Activated CD4-positive, alpha-beta T cell treated with anti-CD3 and anti-CD28 coated beads, Interleukin-2, amount 50 U/mL, for 1 hour (primary cell): Measurements from ENCODE around the gene AKAP17A.
"Not testable (repeated sequence)": the region's sequence is repeated elsewhere in the genome, so short reads cannot be mapped to it uniquely, and the experiment has no call there.

Experiments
- DNase-seq: peaks from one replicate; pipeline ENCODE4 v3.0.0-alpha.2; 2020

Gene AKAP17A

DNA sequence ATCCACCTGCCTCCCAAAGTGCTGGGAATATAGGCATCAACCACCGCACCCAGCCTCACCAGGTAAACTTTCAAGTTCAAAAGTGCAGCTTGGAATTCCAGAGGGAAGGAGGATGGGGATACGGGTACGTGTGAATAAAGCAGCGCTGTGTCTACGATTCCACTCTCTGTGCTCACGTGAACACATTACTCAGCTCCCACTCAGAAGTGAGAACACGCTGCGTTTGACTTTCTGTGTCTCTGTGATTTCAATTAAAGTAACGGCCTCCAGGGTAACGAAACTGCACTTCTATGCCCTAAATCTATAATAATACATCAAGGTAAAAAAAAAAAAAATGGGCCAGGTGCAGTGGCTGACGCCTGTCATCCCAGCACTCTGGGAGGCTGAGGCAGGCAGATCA is 15.1 kb downstream of the AKAP17A start:
- no peak for DNase-seq

GRCh38 chrX:1609311-1609710 is 17.9 kb downstream of the AKAP17A start:
- DNase-seq: no peak

DNA sequence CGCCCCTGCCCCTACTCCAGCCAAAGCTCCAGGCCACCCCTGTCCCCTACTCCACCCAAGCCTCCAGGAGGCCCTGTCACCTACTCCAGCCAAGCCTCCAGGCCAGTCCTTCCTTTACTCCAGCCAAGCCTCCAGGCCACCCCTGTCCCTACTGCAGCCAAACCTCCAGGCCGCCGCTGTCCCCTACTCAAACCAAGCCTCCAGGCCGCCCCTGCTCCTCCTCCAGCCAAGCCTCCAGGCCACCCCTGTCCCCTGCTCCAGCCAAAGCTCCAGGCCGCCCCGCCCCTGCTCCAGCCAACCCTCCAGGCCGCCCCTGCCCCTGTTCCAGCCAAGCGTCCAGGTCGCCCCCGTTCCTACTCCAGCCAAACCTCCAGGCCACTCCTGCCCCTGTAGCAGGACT is 18.4 kb downstream of the AKAP17A start:
- no peak for DNase-seq

DNA sequence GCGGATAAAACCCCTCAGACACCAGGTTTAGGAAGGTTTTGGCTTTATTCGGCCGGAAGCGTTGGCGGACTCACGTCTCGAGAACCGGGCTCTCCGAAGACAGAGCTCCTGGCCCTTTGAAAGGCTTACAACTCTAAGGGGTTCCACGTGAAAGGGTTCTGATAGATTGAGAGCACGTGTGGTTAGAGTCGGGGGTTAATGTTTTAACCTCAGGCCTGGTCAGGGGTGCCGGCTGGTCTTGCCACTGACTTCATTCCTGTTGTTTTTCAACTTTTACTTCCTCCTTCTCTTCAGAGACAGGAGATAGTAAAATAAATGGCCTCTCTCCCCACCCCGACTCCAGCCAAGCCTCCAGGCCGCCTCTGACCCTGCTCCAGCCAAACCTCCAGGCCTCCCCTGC is 18.8 kb downstream of the AKAP17A start:
- DNase-seq: no peak

GRCh38 chrX:1610736-1611135 is 19.3 kb downstream of the AKAP17A start:
- DNase-seq: no peak

GRCh38 chrX:1612641-1613286 is 21.4 kb downstream of the AKAP17A start:
- DNase-seq: no peak

DNA sequence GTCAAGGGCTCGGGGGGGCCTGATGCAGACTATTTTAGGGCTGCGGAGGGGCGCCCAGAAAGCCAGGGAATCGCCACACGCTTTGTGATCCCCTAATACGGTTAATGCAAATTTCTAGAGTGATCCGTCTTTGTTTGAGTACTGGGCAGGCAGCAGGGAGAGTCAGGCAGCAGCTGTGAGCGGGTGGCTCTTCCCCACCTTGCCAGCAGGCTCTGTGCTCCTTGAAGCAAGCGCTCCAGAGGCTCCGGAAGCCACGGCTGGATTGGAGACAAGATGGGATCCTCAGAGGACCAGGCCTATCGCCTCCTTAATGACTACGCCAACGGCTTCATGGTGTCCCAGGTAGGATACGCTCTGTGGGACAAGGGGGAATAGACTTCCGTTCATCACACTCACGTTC is 23.5 kb downstream of the AKAP17A start, which contains the start of gene ASMT:
ASMT (plus strand) TSS at position 133 of the 400 bp plus-strand sequence; CDS start at position 274, 141 bp downstream.
- no peak for DNase-seq

GRCh38 chrX:1618689-1619088 is 27.3 kb downstream of the AKAP17A start:
- DNase-seq: no peak

GRCh38 chrX:1623691-1624090 is 32.3 kb downstream of the AKAP17A start:
- DNase-seq: no peak

DNA sequence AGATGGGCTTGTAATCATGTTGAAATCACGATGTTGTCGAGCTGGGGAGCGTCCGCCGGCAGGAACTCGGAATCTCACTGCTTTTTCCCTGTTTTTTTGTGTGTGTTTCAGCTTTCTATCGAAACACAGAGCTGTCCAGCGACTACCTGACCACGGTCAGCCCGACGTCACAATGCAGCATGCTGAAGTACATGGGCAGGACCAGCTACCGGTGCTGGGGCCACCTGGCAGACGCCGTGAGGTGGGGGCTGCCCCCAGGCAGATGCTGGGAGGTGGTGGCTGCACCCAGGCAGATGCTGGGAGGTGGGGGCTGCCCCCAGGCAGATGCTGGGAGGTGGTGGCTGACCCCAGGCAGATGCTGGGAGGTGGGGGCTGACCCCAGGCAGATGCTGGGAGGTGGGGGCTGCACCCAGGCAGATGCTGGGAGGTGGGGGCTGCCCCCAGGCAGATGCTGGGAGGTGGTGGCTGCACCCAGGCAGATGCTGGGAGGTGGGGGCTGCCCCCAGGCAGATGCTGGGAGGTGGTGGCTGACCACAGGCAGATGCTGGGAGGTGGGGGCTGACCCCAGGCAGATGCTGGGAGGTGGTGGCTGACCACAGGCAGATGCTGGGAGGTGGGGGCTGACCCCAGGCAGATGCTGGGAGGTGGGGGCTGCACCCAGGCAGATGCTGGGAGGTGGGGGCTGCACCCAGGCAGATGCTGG is 32.9 kb downstream of the AKAP17A start:
- DNase-seq: not testable (repeated sequence)

DNA sequence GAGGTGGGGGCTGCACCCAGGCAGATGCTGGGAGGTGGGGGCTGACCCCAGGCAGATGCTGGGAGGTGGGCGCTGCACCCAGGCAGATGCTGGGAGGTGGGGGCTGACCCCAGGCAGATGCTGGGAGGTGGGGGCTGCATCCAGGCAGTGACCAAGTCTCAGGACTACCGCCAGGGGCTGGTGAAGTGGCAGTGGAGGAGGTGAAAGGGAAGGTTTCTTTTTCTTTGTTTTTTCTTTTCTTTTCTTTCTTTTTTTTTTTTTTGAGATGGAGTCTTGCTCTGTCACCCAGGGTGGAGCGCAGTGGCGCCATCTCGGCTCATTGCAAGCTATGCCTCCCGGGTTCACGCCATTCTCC is 33.4 kb downstream of the AKAP17A start:
- DNase-seq: not testable (repeated sequence)

DNA sequence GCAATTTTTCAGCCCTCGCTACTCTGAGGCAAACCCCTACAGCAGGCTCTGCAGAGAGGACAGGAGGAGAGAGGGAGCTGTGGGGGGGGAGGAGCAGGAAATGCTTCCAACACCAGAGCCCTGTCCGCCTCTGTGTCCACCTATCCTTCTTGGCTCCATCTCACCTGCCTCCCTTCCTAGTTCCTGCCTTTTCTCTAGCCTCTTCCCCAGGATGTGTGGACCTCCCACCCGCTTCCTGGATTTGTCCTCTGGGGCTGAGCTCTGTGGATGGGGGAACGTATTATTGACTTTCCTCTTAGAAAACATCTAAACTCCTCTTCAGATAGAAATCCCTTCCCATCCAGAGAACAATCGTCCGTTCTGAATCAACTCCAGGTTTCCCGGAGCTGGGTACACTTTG is 37.8 kb downstream of the AKAP17A start:
- no peak for DNase-seq

DNA sequence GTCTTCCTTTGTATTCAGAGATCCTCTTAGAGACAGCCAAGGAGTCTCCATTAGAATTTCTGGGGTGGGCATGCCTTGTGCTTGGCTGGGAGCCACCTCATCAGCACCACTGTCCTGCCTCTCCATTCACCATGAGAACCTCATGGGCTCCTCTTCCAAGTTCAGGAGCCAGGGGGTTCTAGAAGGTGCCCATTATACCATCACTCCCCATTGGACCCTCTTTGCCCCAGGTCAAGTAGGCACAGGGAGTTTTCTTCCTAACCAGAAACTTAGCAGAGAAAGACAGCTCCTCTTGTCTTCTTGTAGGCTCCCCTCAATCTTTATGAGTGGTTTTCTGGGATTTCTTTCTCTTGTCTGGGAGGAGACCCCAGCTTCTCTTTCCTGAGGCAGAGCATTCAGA is 54.6 kb downstream of the AKAP17A start:
- no peak for DNase-seq

DNA sequence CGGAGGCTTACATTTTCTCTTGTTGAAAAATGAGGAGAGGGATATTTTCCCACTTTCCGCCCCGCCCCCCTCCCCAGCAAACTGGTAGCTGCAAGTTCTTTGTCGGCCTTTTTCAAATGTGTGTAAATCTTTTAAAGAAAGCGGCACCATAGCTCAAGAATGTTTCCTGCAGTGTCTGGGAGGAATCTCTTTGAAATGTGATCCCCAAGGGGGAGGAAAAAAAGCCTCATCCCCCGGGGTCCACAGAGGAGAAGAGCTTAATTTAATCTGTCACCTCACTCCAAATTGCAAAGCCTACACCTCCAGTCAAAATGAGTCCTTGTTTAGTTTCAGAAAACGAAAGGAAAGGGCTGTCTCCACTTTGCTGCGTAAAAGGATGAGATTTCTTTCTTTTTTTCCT is 58.2 kb downstream of the AKAP17A start:
- no peak for DNase-seq
